GM19193 (cell line): ENCODE measurements around the gene CRACDL.

ENCODE experiments used
- POLR2A ChIP-seq: IDR thresholded peaks from 4 replicates; pipeline ENCODE4 v1.6.1; 2011; ENCODE audit not compliant: insufficient read depth, insufficient read length; ENCODE audit errors: extremely low read depth

CRACDL gene

GRCh38 chr2:98822301-98823164 is 113.5 kb downstream of the CRACDL start:
- TF ChIP-seq POLR2A: no peak

DNA sequence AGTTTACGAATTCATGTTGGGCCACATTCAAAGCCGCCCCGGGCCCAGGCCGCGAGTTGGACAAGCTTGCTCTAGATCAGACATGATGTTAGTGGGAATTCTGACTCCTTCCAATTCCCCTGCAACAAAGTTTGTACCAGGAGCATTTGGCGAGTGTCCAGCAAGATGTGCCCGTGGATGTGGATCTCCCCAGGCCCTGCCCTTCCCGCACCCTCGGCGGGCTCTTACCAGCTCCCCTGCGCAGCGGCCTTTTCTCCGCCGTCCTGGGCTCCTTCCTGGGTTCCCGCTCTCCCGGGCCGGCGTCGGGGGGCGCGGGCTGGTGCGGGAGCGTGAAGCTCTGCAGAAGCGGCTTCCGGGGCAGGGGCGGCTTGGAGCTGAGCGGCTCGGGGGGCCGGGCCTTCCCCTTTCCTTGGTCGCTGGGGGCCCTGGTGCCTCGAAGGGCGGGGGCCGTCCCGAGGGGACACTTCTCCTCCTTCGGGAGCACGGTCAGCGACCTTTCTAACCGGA is 114.3 kb downstream of the CRACDL start:
- no peak for TF ChIP-seq POLR2A

- TF ChIP-seq POLR2A: no peak
These were observed 116.7 kb downstream of the CRACDL start for GRCh38 chr2:98819231-98819766.

GRCh38 chr2:98818164-98818563 is 117.9 kb downstream of the CRACDL start:
- no peak for TF ChIP-seq POLR2A

DNA sequence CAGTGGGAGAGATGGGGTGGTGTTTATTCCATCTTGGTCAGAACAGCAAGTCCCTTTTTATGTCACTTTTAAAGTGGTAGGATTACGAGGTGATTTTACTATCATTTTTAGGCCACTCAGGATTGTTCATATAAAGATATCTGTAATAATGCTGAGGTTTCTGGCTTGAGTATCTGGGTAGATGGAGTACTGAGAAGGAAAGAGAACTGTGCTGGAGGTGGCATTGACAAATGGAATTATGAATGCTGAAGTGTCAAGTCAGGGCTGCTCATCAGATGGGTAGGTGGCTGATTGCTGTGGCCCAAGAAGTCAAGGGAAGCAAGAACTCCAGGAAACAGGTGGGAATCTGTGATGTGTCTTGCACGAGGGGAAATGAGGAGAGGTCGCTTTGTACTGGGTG is 119.7 kb downstream of the CRACDL start:
- TF ChIP-seq POLR2A: no peak

- TF ChIP-seq POLR2A: no peak
These were observed 120.2 kb downstream of the CRACDL start for GRCh38 chr2:98815795-98816194.

- TF ChIP-seq POLR2A: no peak
These were observed 124.3 kb downstream of the CRACDL start for GRCh38 chr2:98811766-98812165.

DNA sequence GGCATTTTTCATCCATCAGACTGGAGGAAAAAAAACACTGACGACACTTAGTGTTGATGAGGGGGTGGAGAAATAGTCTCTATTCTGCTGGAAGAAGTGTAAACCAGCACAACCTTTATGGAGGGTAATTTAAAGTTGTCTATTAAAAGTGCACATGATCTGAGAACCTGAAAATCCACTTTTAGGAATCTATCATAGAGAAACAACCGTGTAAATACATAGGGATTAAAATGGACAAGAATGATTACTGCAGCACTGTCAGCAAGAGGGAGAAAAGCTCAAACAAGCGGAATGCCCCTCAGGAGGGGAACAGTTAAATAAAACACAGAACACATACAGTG is 125.5 kb downstream of the CRACDL start:
- TF ChIP-seq POLR2A: no peak

- no peak for TF ChIP-seq POLR2A
These were observed 126.0 kb downstream of the CRACDL start for GRCh38 chr2:98809878-98810587.

DNA sequence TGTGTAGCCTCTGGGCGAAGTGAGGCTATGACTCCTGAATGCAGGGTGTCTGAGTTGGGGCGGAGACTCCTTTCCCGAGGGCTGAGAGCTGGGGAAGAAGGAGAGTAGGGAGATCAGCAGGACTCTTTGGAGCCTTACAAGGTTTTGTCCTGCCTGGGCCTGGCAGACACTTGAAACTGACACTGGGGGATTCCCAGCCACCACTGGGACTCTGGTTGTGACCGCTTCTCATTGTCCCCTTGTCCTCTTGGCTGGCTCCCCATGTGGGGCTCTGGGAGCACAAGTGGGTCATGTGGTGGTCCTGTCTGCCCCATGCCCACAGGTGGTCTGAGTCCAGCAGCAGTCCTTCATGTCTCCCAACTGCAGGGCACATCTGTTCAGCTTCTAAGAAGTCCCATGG is 126.9 kb downstream of the CRACDL start:
- TF ChIP-seq POLR2A: no peak

GRCh38 chr2:98808546-98808945 is 127.5 kb downstream of the CRACDL start:
- no peak for TF ChIP-seq POLR2A

- TF ChIP-seq POLR2A: no peak
These were observed 128.1 kb downstream of the CRACDL start for GRCh38 chr2:98807929-98808328.

GRCh38 chr2:98807221-98807620 is 128.8 kb downstream of the CRACDL start:
- no peak for TF ChIP-seq POLR2A

GRCh38 chr2:98806236-98806697 is 129.8 kb downstream of the CRACDL start:
- TF ChIP-seq POLR2A: no peak

GRCh38 chr2:98805412-98806171 is 130.4 kb downstream of the CRACDL start:
- TF ChIP-seq POLR2A: no peak
